NCI-H2227 (cell line): Measurements from ENCODE around the gene KRTAP6-2.

Experiments
- DNase-seq: peaks from one replicate; lab custom pipeline; 2025; ENCODE audit not compliant: unreplicated experiment; lab: John Stamatoyannopoulos, UW

The KRTAP6-2 gene, protein sequence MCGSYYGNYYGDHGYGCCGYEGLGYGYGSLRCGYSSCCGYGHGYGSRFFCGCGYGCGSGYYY

DNA sequence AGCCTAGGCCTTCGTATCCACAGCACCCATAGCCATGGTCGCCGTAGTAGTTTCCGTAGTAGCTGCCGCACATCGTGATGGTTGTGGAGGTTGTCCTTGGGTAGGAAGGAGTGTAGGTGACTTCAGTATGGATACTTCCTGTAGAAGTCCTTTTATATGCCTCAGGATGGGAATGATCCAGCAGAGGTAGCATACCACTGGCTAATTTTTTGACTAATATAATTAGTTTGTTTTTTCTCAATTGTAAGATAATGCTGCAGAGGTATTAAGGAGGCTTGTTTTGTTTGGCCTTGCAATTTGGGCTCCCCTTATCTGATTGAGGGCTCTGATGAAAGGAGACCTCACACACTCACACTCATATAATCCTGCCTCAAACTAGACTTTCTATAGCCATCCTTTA lies at the start of gene KRTAP6-2:
TSS of gene KRTAP6-2 (minus strand) at position 101 of the 400 bp plus-strand sequence. CDS start at position 73, 28 bp downstream.
- DNase-seq, result no peak

DNA sequence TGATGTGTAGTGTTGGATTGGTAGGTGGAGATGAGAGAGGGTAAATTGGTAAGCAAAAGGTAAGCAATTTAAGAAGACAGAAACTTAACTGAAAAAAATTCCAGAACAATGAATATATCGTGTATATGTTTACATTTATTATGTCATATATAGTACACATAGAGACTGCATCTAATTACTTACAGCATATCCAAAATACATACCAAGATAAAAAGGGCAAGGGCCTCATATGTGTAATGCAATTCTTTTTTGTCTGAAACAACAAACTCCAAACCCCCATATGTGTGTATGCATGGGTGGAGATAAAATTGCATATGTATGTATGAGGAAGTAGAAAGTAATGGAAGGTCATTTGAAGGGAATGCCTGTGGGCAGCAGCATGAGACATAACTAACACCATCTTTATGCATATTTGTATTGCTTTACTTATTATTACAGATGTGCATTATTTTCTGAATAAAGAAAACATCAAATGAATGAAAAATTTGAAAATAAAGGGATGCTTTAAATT lies 48.3 kb upstream of the KRTAP6-2 start:
- no peak for DNase-seq

DNA sequence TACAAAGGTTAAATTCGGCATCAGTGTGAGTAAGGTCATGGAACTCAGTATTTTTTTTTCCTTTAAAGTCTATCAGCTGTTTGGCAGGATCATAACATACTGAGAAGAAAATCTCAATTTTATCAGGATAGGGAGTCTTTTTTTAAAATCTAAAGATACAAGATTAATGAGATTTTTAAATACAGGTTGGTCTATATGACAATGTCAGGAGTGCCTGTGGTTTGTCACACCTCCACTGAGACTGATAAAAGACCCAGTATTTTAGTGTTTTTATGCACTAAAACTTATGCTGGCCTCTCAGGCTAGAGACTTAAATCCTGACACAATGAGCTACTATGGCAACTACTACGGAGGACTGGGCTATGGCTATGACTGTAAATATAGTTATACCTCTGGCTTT lies 43.9 kb upstream of the KRTAP6-2 start, which contains the start of gene KRTAP20-3:
TSS of gene KRTAP20-3 (plus strand) at position 301 of the 400 bp plus-strand sequence.
- no peak for DNase-seq

DNA sequence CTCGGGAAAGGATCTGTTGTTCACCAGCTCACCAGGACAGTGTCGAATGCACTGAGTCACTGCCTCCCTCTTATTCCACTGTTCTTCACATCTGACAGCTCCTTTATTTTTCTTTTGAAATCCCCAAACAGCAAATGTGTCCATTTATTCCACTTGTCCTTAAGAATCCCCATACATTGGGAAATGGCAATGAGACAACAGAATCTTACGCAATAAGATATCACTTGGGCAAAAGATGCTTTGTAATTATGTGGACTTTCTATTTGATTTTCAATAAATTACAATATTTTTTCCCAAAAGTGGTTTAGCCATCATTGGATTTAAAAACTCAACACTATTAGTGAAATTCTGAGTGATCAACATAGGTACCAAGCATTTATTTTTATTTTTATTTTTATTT lies 40.0 kb upstream of the KRTAP6-2 start:
- DNase-seq, result no peak

DNA sequence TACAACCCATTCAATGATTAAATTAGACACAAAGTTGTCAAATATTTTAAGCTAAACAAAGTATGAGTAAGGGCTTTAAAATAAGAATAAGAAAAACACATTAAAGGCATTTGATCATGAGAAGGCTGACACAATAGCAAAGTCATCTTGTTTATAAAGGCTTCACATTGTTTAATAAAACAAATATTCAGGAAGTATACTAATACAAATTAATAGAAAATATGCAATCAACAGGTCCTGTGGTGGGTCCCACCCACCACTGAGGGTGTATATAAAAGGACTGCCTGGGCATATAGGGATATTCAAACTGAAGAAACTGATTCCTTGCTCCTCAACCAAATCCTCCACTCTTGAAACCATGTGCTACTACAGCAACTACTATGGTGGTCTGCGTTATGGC lies 36.2 kb upstream of the KRTAP6-2 start, which contains the start of gene KRTAP20-2:
TSS of gene KRTAP20-2 (plus strand) at position 301 of the 400 bp plus-strand sequence. CDS start at position 359, 58 bp downstream.
- DNase-seq, result no peak

DNA sequence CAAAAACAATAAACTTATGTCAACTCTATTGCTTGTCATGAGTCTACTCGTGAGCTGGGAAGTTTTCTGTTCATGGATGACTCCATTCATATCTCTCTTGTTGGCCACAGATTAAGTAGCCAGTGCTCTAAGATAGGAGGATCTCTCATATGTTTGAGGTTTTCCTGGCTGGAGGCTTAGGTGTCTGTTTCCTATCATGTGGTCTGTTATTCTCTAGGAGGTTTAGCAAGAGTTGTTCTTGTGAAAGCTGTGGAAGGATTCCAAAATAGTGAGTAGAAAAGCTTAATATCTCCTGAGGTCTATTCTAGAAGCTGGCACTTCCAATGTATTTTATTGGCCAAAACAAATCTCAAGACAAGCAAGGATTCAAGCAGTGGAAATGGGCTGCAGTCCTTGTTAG lies 30.5 kb upstream of the KRTAP6-2 start:
- no peak for DNase-seq

DNA sequence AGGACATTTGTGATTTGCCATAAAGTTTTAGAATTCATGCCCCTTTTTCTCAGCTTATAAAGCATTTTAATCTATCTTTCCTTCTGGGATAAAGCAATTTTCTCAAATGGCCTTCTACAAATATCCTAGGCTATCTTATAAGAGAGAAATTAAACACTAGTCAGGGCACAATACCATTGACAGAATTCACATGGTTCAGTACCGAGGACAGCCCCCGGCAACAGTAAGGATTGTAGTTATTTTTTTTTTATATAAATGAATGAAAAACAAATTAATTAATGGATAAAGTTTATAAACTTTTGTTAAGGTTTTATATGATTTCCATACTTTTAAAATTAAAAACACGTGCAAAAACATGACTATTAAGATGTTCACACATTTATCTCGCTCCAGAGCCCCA lies 29.4 kb upstream of the KRTAP6-2 start:
- DNase-seq, result no peak

DNA sequence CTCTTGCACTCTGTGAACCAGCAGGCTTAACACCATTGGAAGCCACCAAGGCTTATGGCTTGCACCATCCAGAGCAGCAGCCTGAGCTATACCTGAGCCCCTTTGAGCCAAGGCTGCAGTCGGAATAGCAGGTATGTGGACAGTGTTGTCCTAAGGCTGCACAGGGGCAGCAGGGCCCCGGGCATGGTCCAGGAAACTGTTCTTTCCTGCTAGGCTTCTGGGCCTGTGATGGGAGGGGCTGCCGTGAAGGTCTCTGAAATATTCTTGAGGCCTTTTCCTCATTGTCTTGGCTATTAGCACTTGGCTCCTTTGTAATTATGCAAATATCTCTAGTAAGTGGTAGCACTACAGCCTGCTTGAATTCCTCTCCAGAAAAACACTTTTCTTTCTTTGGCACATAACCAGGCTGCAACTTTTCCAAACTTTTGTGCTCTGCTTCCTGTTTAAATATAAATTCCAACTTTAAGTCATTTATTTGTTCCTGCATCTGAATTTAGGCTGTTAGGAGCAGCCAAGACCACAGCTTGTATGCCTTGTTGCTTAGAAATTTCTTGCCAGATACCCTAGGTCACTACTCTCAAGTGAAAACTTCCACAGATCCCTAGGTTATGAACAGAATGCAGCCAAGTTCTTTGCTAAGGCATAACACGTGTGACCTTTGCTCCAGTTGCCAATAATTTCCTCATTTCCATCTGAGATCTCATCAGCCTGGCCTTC lies 26.9 kb upstream of the KRTAP6-2 start:
- DNase-seq, result no peak

DNA sequence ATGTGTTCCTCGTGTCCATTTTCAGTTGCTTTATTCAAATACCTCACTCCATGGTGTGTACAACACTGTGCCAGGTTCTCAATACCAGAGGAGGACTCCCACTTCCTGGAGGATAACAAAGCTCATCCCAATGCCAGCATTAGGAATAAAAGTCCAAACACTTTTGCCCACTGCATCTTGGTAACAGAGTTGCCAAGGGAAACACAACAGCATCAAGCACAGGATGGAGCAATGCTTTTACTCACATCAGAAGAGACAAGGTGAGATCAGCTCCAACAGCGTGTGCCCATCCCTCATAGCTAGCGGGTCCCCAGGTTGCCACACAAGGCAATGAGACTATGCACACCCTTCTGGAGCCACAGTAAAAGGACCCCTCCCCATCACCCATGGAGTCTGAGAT lies 24.7 kb upstream of the KRTAP6-2 start:
- no peak for DNase-seq

DNA sequence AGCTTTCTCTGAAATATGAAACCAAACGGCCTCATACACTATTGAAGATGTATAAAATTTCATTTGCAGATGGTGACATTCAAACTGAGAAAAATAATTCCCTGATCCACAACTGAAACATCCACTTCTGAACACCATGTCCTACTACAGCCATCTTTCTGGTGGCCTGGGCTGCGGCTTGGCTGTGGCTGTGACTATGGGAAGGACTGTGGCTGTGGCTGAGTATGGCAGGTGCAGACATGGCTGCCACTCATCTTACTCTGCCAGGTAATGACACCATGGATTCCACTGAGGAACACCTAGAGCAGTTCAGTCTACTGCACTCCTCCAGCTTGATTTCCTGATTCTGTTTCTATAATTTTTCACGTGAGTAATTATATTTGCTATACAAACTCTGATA lies 21.8 kb upstream of the KRTAP6-2 start, which contains the start of gene KRTAP20-4:
TSS of gene KRTAP20-4 (plus strand) at position 106 of the 400 bp plus-strand sequence.
- no peak for DNase-seq

DNA sequence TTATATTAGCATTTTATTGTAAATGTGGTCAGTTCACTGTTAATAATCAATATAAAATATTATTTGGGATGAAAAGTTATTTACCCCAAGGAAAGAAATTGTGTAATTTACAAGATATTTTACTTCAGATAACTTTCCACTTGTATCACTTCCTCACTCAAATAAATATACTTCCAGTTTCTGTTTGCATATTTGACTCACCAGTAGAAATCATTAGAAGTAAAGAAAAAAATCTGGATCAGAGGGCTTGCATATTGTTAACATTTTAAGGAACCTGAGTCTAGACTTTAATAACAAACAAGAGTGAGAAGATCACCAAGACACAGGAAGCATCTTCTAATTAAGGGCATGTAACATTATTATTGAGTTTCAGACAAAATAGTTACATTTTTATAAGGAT lies 21.4 kb upstream of the KRTAP6-2 start:
- no peak for DNase-seq

DNA sequence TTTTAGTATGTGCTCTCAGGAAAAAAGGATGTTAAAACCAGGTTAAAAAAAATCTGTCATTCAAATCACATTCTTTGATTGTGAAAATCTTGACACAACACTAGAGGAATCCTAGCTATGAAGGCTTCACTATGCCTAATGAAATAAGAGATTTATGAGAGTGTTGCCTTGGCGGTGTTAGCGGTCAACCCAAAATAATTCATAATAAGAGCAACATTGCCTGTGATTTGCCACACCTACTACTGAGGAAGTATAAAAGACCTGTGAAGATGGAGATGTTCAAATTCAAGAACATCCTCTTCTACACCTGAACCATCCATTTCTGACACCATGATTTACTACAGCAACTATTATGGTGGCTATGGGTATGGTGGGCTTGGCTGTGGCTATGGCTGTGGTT lies 17.4 kb upstream of the KRTAP6-2 start, which contains the start of gene KRTAP20-1:
TSS of gene KRTAP20-1 (plus strand) at position 301 of the 400 bp plus-strand sequence. CDS start at position 331, 30 bp downstream.
- DNase-seq, result no peak

DNA sequence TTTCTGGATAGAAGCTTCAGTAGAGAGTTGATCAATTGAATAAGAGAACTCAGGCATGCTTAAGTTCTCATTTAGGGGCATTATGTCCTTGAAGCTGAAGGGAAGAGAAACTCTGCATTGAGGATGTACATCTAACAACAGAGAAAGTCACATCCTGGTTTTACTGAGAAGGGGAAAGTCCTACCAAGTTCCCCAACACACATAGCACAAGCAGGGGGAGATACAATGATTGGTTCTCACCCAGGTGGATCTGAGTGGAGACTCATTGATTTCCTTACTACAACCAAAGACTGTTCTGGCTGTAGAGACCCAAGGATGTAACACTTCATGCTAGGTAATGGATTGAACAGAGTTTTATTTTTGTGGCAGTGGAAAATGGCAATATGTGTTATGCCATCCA lies 16.5 kb upstream of the KRTAP6-2 start:
- no peak for DNase-seq

DNA sequence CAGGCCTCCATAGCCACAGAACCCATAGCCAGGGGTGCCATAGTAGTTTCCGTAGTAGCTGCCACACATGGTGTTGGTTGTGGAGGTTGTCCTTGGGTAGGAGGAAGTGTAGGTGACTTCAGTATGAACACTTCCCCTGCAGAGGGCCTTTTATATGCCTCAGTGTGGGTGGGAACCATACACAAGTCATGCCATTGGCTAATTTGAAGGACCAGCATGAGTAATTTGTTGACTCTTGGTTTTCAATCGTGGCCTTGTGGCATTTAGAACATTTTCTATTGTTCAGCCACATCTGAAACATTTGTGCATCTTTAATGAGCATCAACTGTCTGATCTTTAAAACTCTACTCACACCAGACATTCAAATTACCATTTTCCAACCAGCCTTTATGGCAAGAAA lies 15.1 kb upstream of the KRTAP6-2 start, which contains the start of gene KRTAP6-1:
TSS of gene KRTAP6-1 (minus strand) at position 95 of the 400 bp plus-strand sequence. CDS start at position 69, 26 bp downstream.
- DNase-seq, result no peak

DNA sequence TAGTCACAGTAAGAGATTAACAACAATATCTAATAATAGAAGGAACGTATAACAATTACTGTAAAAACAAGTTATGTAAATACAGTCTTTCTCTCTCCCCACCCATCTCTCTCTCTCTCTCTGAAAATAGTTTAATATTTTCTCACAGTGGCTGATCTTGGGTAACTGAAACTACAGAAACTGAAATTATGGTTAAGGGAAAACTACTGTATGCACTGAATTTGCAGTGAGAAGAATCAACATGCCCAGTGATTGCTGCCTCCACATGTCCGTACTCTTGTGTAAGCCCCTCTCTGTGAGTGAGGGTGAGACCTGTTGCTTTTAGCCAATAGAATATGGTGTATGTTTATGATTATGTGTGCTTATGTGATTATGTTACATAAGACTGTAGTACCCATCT lies 13.4 kb upstream of the KRTAP6-2 start:
- no peak for DNase-seq

DNA sequence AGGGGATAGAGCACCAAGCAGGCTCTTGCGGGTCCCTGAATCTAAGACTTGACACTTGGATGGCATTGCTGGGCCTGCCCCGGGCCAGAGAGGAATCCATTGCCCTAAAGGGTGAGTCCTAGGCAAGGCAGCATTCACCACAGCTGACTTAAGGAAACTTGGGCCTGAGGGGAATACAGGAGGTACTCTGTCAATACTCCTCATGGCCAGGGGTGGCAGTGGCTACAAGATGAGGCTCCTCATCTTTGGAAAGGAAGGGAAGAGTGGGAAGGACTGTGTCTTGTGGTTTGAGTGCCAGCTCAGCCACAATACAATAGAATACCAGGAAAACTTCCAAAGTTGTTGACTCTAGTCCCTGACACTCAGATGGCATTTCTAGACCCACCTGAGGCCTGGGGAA lies 7.3 kb upstream of the KRTAP6-2 start:
- DNase-seq, result no peak

DNA sequence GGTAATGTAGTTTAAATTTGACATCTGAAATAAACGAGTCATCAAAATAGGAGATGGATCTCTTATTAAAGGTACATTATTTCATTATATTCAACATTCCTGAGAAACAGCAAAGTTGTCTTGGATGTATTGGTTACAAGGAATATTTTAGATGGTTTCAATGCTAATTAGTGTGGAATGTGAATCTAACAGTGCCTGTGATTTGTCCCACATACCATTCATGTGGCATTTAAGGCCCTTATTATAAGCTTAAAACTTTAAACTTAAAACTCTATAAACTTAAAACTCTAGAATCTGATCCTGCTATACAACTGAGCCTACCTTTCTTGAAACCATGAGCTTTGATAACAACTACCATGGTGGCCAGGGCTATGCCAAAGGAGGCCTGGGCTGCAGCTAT lies 2.1 kb upstream of the KRTAP6-2 start, which contains the start of gene KRTAP22-1:
TSS of gene KRTAP22-1 (plus strand) at position 301 of the 400 bp plus-strand sequence.
- no peak for DNase-seq

DNA sequence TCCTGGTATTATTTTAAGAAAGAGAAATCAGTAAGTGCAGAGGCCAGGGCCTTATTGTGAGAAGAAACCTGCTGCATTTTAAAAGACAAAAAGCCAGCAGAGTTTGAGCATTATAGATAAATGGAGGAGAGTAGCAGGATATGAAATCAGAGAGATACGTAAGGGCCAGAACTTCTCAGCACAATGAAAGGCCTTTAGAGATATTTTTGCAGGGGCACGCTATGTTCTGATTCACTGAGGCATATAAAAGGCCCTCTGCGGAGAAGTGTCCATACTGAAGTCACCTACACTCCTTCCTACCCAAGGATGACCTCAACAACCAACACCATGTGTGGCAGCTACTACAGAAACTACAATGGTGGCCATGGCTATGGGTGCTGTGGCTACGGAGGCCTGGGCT lies 6.6 kb downstream of the KRTAP6-2 start, which contains the start of gene KRTAP6-3:
TSS of gene KRTAP6-3 (plus strand) at position 301 of the 400 bp plus-strand sequence. CDS start at position 307, 6 bp downstream.
- DNase-seq, result no peak

DNA sequence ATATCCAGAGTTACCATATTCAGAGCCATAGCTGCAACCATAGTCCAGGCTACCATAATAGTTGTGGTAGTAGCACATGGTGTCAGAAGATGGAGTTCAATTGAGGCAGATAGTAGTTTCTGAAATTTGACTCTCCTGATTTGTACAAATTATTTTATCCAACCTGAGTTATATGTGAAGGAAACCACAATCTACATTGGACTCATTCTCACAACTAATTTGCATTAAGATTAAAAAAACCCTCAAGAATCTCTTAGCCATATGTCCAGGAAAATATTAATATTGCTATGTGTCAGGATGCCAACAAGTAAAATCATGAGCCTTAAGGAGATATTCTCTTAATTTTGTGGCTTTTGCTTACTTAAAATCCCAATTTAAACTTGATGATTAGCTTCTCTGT lies 8.4 kb downstream of the KRTAP6-2 start, which contains the start of gene KRTAP22-2:
TSS of gene KRTAP22-2 (minus strand) at position 101 of the 400 bp plus-strand sequence.
- DNase-seq, result no peak

DNA sequence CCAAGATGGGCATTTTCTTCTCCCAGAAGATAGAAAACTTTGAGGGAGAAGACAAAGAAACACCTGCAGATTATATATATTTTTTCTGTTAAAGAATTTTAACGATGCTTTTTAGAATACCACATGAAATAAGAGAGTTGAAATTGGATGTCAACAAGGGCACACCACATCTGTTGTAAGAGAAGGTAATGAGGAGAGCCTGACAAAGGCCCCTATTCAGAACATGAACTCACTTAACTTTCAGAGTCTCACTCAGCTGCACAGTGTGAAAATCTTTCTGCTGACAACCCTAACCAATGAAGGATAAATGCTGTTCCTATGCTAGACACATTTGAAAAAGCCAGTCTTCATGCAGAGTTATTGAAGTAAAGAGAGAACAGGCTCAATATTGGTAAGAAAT lies 15.8 kb downstream of the KRTAP6-2 start:
- DNase-seq, result no peak

DNA sequence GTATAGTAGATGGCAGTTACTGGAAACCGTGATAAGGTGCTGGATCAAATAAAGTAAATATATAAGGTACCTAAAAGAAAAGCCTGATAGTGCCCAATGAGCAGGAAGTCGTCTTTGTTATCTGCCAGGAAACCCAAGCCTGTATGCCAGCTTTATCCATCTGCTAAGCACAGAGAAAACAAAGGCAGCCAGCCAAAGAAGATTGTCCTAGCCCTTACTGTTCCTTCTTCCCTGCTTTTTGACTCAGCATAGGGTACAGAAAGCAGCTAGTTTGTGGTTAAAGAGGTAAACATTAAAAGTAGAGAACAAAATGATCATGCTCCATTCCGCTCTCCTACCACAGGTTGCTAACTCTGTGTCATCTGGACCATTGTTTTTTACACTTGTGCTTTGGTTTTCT lies 18.6 kb downstream of the KRTAP6-2 start:
- DNase-seq, result peak; percentile 0

DNA sequence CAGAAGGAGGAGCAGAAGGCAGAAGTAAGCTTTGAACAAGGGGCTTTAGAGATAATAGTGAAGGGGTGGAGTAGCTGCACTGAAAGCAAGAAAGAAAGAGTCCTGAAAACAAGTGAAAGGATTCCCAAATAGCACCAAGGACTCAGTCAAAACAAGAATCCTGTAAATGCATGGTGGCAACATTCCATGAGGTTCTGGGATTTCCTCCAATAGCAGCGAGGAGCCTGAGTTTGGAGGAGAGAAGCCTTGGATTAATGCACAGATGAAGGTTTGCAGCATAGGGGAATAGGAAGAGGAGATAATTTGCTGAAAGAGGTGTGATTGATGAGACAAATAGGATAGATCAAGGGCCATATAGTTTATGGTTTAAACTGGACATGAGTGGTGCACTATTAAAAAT lies 19.4 kb downstream of the KRTAP6-2 start:
- DNase-seq, result no peak
